NCI-H82 (cell line): ENCODE results near the gene CSMD2.
"Not testable (repeated sequence)": the region's sequence is repeated elsewhere in the genome, so short reads cannot be mapped to it uniquely, and the experiment has no call there.

Experiments used
- DNase-seq: peaks from one replicate; lab custom pipeline; 2025; lab: John Stamatoyannopoulos, UW

The CSMD2 gene

GRCh38 chr1:34053660-34054059, 111.4 kb downstream of the CSMD2 start:
- DNase-seq = no peak

GRCh38 chr1:34052565-34052964, 112.5 kb downstream of the CSMD2 start:
- no peak for DNase-seq

- DNase-seq = no peak
Observed at GRCh38 chr1:34050709-34051485, 114.1 kb downstream of the CSMD2 start.

- no peak for DNase-seq
Observed at GRCh38 chr1:34049994-34050393, 115.0 kb downstream of the CSMD2 start.

GRCh38 chr1:34049477-34049876, 115.6 kb downstream of the CSMD2 start:
- no peak for DNase-seq

GRCh38 chr1:34037856-34038255, 127.2 kb downstream of the CSMD2 start:
- DNase-seq = no peak

GRCh38 chr1:34037109-34037508, 127.9 kb downstream of the CSMD2 start:
- no peak for DNase-seq

GRCh38 chr1:34034036-34034435, 131.0 kb downstream of the CSMD2 start:
- DNase-seq = no peak

GRCh38 chr1:34029954-34030353, 135.1 kb downstream of the CSMD2 start:
- DNase-seq = no peak

GRCh38 chr1:34029515-34029914, 135.5 kb downstream of the CSMD2 start:
- DNase-seq = peak; percentile 27

- peak; percentile 85 for DNase-seq
Observed at GRCh38 chr1:34028381-34029055, 136.5 kb downstream of the CSMD2 start.

- peak; percentile 98 for DNase-seq
Observed at GRCh38 chr1:34025675-34026074, 139.4 kb downstream of the CSMD2 start.

- DNase-seq = no peak
Observed at GRCh38 chr1:34024485-34024884, 140.5 kb downstream of the CSMD2 start.

- DNase-seq = no peak
Observed at GRCh38 chr1:34019741-34020552, 145.1 kb downstream of the CSMD2 start.

GRCh38 chr1:34018285-34018684, 146.7 kb downstream of the CSMD2 start:
- no peak for DNase-seq

GRCh38 chr1:34016281-34016680, 148.7 kb downstream of the CSMD2 start:
- not testable (repeated sequence) for DNase-seq

GRCh38 chr1:34013958-34014737, 150.9 kb downstream of the CSMD2 start:
- DNase-seq = peak; percentile 79

- DNase-seq = no peak
Observed at GRCh38 chr1:34013136-34013535, 151.9 kb downstream of the CSMD2 start.

- DNase-seq = no peak
Observed at GRCh38 chr1:34009340-34009985, 155.6 kb downstream of the CSMD2 start.

GRCh38 chr1:34007760-34008159, 157.3 kb downstream of the CSMD2 start:
- no peak for DNase-seq

- no peak for DNase-seq
Observed at GRCh38 chr1:34005309-34005708, 159.7 kb downstream of the CSMD2 start.
